Neuronal stem cell (in vitro differentiated cells): ENCODE measurements around the gene PGS1.

Experiments used
- DNase-seq: peaks from one replicate; pipeline ENCODE4 v3.0.0-alpha.2; 2013; ENCODE audit warnings: low spot score
- H2AFZ ChIP-seq: one replicate; pipeline ENCODE4 v1.6.1; 2013; ENCODE audit warnings: mild to moderate bottlenecking, low read length, inconsistent platforms
- H2AK5ac ChIP-seq: 2 replicates; pipeline ENCODE4 v1.6.1; 2013; ENCODE audit warnings: low read depth, mild to moderate bottlenecking, inconsistent platforms, low read length, moderate library complexity, mixed read lengths
- H2BK120ac ChIP-seq: 2 replicates; pipeline ENCODE4 v1.6.1; 2013; ENCODE audit warnings: low read depth, mild to moderate bottlenecking, inconsistent platforms, low read length, moderate library complexity, mixed read lengths
- H2BK12ac ChIP-seq: one replicate; pipeline ENCODE4 v1.6.1; 2013; ENCODE audit warnings: low read length, inconsistent platforms
- H2BK15ac ChIP-seq: 2 replicates; pipeline ENCODE4 v1.6.1; 2013; ENCODE audit warnings: mild to moderate bottlenecking, low read length, inconsistent platforms, mixed read lengths
- H2BK5ac ChIP-seq: one replicate; pipeline ENCODE4 v1.6.1; 2013; ENCODE audit warnings: inconsistent platforms, mild to moderate bottlenecking, low read length, moderate library complexity
- H3K14ac ChIP-seq: one replicate; pipeline ENCODE4 v1.6.1; 2013; ENCODE audit warnings: low read length, inconsistent platforms
- H3K18ac ChIP-seq: 2 replicates; pipeline ENCODE4 v1.6.1; 2013; ENCODE audit warnings: low read length, inconsistent platforms
- H3K23ac ChIP-seq: 2 replicates; pipeline ENCODE4 v1.6.1; 2013; ENCODE audit warnings: low read depth, mild to moderate bottlenecking, mixed read lengths, low read length, inconsistent platforms; ENCODE audit not compliant: poor library complexity
- H3K27ac ChIP-seq: replicated peaks from 3 replicates; pipeline ENCODE4 v1.5.1; 2013; ENCODE audit warnings: low read length, inconsistent platforms
- H3K27me3 ChIP-seq, 3 experiments: 2 replicates each; pipeline ENCODE4 v1.6.1; 2013; ENCODE audit warnings: low read length in 3 of 3, mild to moderate bottlenecking in 2 of 3, inconsistent platforms in 1 of 3, low read depth in 1 of 3, mixed read lengths in 1 of 3, moderate library complexity in 1 of 3; ENCODE audit not compliant: control insufficient read depth in 3 of 3, insufficient read depth in 3 of 3
- H3K36me3 ChIP-seq, 2 donors: replicated peaks in 1 of 2; 2 replicates each; pipeline ENCODE4 v1.6.1; 2013; ENCODE audit warnings: low read length in 2 of 2; ENCODE audit not compliant: control insufficient read depth in 2 of 2, insufficient read depth in 2 of 2
- H3K4ac ChIP-seq: 2 replicates; pipeline ENCODE4 v1.6.1; 2013; ENCODE audit warnings: inconsistent platforms, mild to moderate bottlenecking, low read length, moderate library complexity
- H3K4me1 ChIP-seq, 2 donors: 1 replicate in 1 of 2; 2 replicates in 1 of 2; pipeline ENCODE4 v1.6.1; 2013; ENCODE audit warnings: low read length in 2 of 2, low read depth in 1 of 2; ENCODE audit not compliant: control insufficient read depth in 2 of 2, insufficient read depth in 1 of 2
- H3K4me2 ChIP-seq: one replicate; pipeline ENCODE4 v1.6.1; 2013; ENCODE audit warnings: mild to moderate bottlenecking, low read length, inconsistent platforms; ENCODE audit not compliant: insufficient read depth, poor library complexity, severe bottlenecking
- H3K4me3 ChIP-seq, 2 donors: 2 replicates each; pipeline ENCODE4 v1.5.1; 2013; ENCODE audit warnings: low read length in 2 of 2, mild to moderate bottlenecking in 2 of 2, inconsistent platforms in 1 of 2, moderate library complexity in 1 of 2
- H3K79me1 ChIP-seq: one replicate; pipeline ENCODE4 v1.6.1; 2013; ENCODE audit warnings: low read depth, mild to moderate bottlenecking, inconsistent platforms, low read length, moderate library complexity
- H3K9ac ChIP-seq: one replicate; pipeline ENCODE4 v1.6.1; 2013; ENCODE audit warnings: mild to moderate bottlenecking, low read depth, low read length, inconsistent platforms; ENCODE audit not compliant: poor library complexity
- H3K9me3 ChIP-seq, 2 donors: replicated peaks in 1 of 2; 2 replicates each; pipeline versions ENCODE3 to v1.6.1; 2013; ENCODE audit warnings: low read length in 2 of 2, mild to moderate bottlenecking in 2 of 2, inconsistent platforms in 1 of 2, low read depth in 1 of 2, mixed read lengths in 1 of 2, moderate library complexity in 1 of 2; ENCODE audit not compliant: control insufficient read depth in 2 of 2, insufficient read depth in 1 of 2
- H4K8ac ChIP-seq: one replicate; pipeline ENCODE4 v1.6.1; 2013; ENCODE audit warnings: low read depth, mild to moderate bottlenecking, inconsistent platforms, low read length, moderate library complexity
- H4K91ac ChIP-seq: one replicate; pipeline ENCODE4 v1.6.1; 2013; ENCODE audit warnings: low read length, low read depth, mild to moderate bottlenecking, inconsistent platforms; ENCODE audit not compliant: poor library complexity
- WGBS, 2 donors: extraction: QIAGEN DNeasy Blood & Tissue Kit; methylation state at CpG; one replicate each; pipeline ENCODE4 v1.1.7; 2013; ENCODE audit warnings: missing lambda C conversion rate in 2 of 2, mixed read lengths in 1 of 2; ENCODE audit not compliant: insufficient read length in 2 of 2, insufficient replicate concordance in 1 of 2; ENCODE audit errors: extremely low coverage in 2 of 2; 5-methylcytosine and 5-hydroxymethylcytosine counted together

The PGS1 gene

GRCh38 chr17:78398390-78398789, 19.9 kb downstream of the PGS1 start:
- Histone ChIP-seq H3K4me2 (no peak overlapping the region), H2BK120ac (no peak overlapping the region), H3K18ac (no peak overlapping the region), H4K8ac (no peak overlapping the region), H3K9ac (no peak overlapping the region), H3K79me1 (peaks cover 19% of the 10 kb centered on the region), H2BK15ac (no peak overlapping the region), H3K36me3 (peaks cover 57 to 94% of the 10 kb centered on the region in 2 donors), H2AFZ (no peak overlapping the region), H2AK5ac (no peak overlapping the region), H4K91ac (no peak overlapping the region), H3K23ac (no peak overlapping the region), H3K27me3 (peaks cover 0 to 2% (median 0%) of the 10 kb centered on the region in 3 experiments), H3K14ac (no peak overlapping the region), H2BK5ac (peak overlapping the region; percentile 42), H3K4ac (no peak overlapping the region), H3K9me3 (no peaks in the 10 kb centered on the region), H3K4me3 (no peak overlapping the region), H3K4me1 (no peaks in the 10 kb centered on the region), H3K27ac (no peak overlapping the region), H2BK12ac (no peak overlapping the region)
- no peak for DNase-seq
- WGBS, 2 donors: no CpG with 5 or more reads among the region's 3 CpGs

- Histone ChIP-seq H4K8ac (no peak overlapping the region), H3K4me3 (no peak overlapping the region), H3K4ac (no peak overlapping the region), H2AK5ac (no peak overlapping the region), H2AFZ (no peak overlapping the region), H3K23ac (no peak overlapping the region), H3K4me2 (no peak overlapping the region), H3K4me1 (no peaks in the 10 kb centered on the region), H3K27ac (no peak overlapping the region), H3K9ac (no peak overlapping the region), H3K27me3 (peaks cover 0 to 2% (median 0%) of the 10 kb centered on the region in 3 experiments), H2BK12ac (no peak overlapping the region), H4K91ac (no peak overlapping the region), H2BK15ac (no peak overlapping the region), H3K14ac (no peak overlapping the region), H2BK120ac (no peak overlapping the region), H2BK5ac (peak overlapping the region; percentile 42), H3K9me3 (no peaks in the 10 kb centered on the region), H3K36me3 (peaks cover 65 to 95% of the 10 kb centered on the region in 2 donors), H3K18ac (no peak overlapping the region), H3K79me1 (peaks cover 19% of the 10 kb centered on the region)
- no peak for DNase-seq
- WGBS, 2 donors: no CpG with 5 or more reads among the region's 28 CpGs
Observed at GRCh38 chr17:78399028-78399692, 20.7 kb downstream of the PGS1 start.

GRCh38 chr17:78399693-78400144, 21.3 kb downstream of the PGS1 start:
- H3K4me2 ChIP-seq: no peak overlapping the region
- no peaks in the 10 kb centered on the region for H3K9me3 ChIP-seq
- H3K4me3 ChIP-seq: no peak overlapping the region
- no peak overlapping the region for H3K23ac ChIP-seq
- no peak overlapping the region for H2BK15ac ChIP-seq
- no CpG with 5 or more reads among the region's 6 CpGs for WGBS, 2 donors
- DNase-seq: no peak
- no peaks in the 10 kb centered on the region for H3K4me1 ChIP-seq
- no peak overlapping the region for H2BK5ac ChIP-seq
- H2AK5ac ChIP-seq: no peak overlapping the region
- H2AFZ ChIP-seq: no peak overlapping the region
- no peak overlapping the region for H3K4ac ChIP-seq
- H3K9ac ChIP-seq: no peak overlapping the region
- peaks cover 19% of the 10 kb centered on the region for H3K79me1 ChIP-seq
- no peak overlapping the region for H3K27ac ChIP-seq
- no peak overlapping the region for H3K14ac ChIP-seq
- no peak overlapping the region for H3K18ac ChIP-seq
- peaks cover 0 to 2% (median 0%) of the 10 kb centered on the region in 3 experiments for H3K27me3 ChIP-seq
- no peak overlapping the region for H4K91ac ChIP-seq
- no peak overlapping the region for H2BK120ac ChIP-seq
- H2BK12ac ChIP-seq: no peak overlapping the region
- H3K36me3 ChIP-seq: peaks cover 69 to 98% of the 10 kb centered on the region in 2 donors
- no peak overlapping the region for H4K8ac ChIP-seq

- H2BK5ac ChIP-seq: peak overlapping the region; percentile 53
- no peak for DNase-seq
- no peak overlapping the region for H2AK5ac ChIP-seq
- H3K27ac ChIP-seq: no peak overlapping the region
- no peak overlapping the region for H2BK15ac ChIP-seq
- no peak overlapping the region for H4K91ac ChIP-seq
- no peak overlapping the region for H2BK120ac ChIP-seq
- H3K14ac ChIP-seq: no peak overlapping the region
- H3K4ac ChIP-seq: no peak overlapping the region
- H3K4me3 ChIP-seq: peak overlapping the region in 1 of 2 donors; percentile 65
- WGBS, 2 donors: no CpG with 5 or more reads among the region's 17 CpGs
- no peak overlapping the region for H3K18ac ChIP-seq
- no peak overlapping the region for H4K8ac ChIP-seq
- peak overlapping the region; percentile 17 for H3K9ac ChIP-seq
- H3K4me1 ChIP-seq: no peaks in the 10 kb centered on the region
- H3K79me1 ChIP-seq: peaks cover 22% of the 10 kb centered on the region
- H3K4me2 ChIP-seq: no peak overlapping the region
- H2AFZ ChIP-seq: no peak overlapping the region
- no peaks in the 10 kb centered on the region for H3K9me3 ChIP-seq
- peaks cover 72 to 97% of the 10 kb centered on the region in 2 donors for H3K36me3 ChIP-seq
- no peak overlapping the region for H3K23ac ChIP-seq
- H2BK12ac ChIP-seq: no peak overlapping the region
- peaks cover 0 to 2% (median 0%) of the 10 kb centered on the region in 3 experiments for H3K27me3 ChIP-seq
Observed at GRCh38 chr17:78400581-78401240, 22.3 kb downstream of the PGS1 start.
